PC-3 (cell line): ENCODE data around the gene TFF2. TPM values are rescaled to one million over a fixed set of nuclear protein-coding genes. Genes with fewer than 3 reads are reported as not detected.

ENCODE experiments used
- ATAC-seq: fragments of 200-7000 bp; cut with Tn5 transposase; 2 replicates; pipeline ENCODE4 v1.9.1; 2020; ENCODE audit warnings: mild to moderate bottlenecking, moderate library complexity
- BruUV-seq: library from RNA; stranded (reverse); fragments of 400-500 nt; replicated peaks from 2 replicates; lab custom pipeline; 2021; lab: Mats Ljungman, UMichigan
- CTCF ChIA-PET: fragments of 300-600 bp; sonication (Branson Sonifier 250); formaldehyde crosslinking; loops from one replicate; lab custom pipeline; 2022; ENCODE audit warnings: antibody characterized with exemption; lab: Charles Lee
- POLR2A ChIA-PET: fragments of 300-600 bp; sonication (Branson Sonifier 250); formaldehyde crosslinking; loops from one replicate; lab custom pipeline; 2022; ENCODE audit warnings: antibody characterized with exemption; ENCODE audit not compliant: unreplicated experiment; lab: Charles Lee
- DNase-seq: peaks from one replicate; pipeline ENCODE4 v3.0.0-alpha.2; 2015
- H2AFZ ChIP-seq: fragments of 300-600 bp; sonication (generic); 2 replicates; pipeline ENCODE4 v1.6.0; 2016; ENCODE audit warnings: antibody characterized with exemption, low read length
- H3F3A ChIP-seq: fragments of 300-600 bp; sonication (generic); one replicate; pipeline ENCODE4 v1.6.0; 2017; ENCODE audit warnings: antibody characterized with exemption, low read length, control low read depth, mild to moderate bottlenecking; ENCODE audit not compliant: unreplicated experiment
- H3K27ac ChIP-seq: fragments of 300-600 bp; sonication (generic); 2 replicates; pipeline ENCODE4 v1.5.1; 2016; ENCODE audit warnings: mild to moderate bottlenecking, low read length
- H3K27me3 ChIP-seq: fragments of 300-600 bp; sonication (generic); 2 replicates; pipeline ENCODE4 v1.6.1; 2016; ENCODE audit warnings: low read length, mixed read lengths
- H3K36me3 ChIP-seq: fragments of 300-600 bp; sonication (generic); 2 replicates; pipeline ENCODE4 v1.6.1; 2016; ENCODE audit warnings: low read depth, mixed run types, low read length, mixed read lengths
- H3K4me1 ChIP-seq: fragments of 300-600 bp; sonication (generic); 2 replicates; pipeline ENCODE4 v1.5.1; 2016; ENCODE audit warnings: low read length; ENCODE audit not compliant: insufficient read depth
- H3K4me2 ChIP-seq: fragments of 300-600 bp; sonication (generic); 2 replicates; pipeline ENCODE4 v1.6.0; 2016; ENCODE audit warnings: low read length
- H3K4me3 ChIP-seq: fragments of 300-600 bp; sonication (generic); 2 replicates; pipeline ENCODE4 v1.5.1; 2016; ENCODE audit warnings: mild to moderate bottlenecking, low read length, mixed read lengths
- H3K79me2 ChIP-seq: fragments of 300-600 bp; sonication (generic); 2 replicates; pipeline ENCODE4 v1.6.1; 2017; ENCODE audit warnings: low read length, mixed read lengths
- H3K9ac ChIP-seq: fragments of 300-600 bp; sonication (generic); 2 replicates; pipeline ENCODE4 v1.6.0; 2016; ENCODE audit warnings: mild to moderate bottlenecking, low read length
- H3K9me2 ChIP-seq: fragments of 300-600 bp; sonication (generic); replicated peaks from 2 replicates; pipeline ENCODE4 v1.6.1; 2016; ENCODE audit warnings: mixed run types, low read length, mixed read lengths
- H3K9me3 ChIP-seq: fragments of 300-600 bp; sonication (generic); 2 replicates; pipeline ENCODE4 v1.6.1; 2016; ENCODE audit warnings: low read length, mixed read lengths
- H4K20me1 ChIP-seq: fragments of 300-600 bp; sonication (generic); 2 replicates; pipeline ENCODE4 v1.6.1; 2016; ENCODE audit warnings: low read length, mixed read lengths
- EZH2 ChIP-seq: fragments of 300-600 bp; sonication (generic); IDR thresholded peaks from one replicate; pipeline ENCODE4 v1.6.1; 2017; ENCODE audit warnings: antibody characterized with exemption, mild to moderate bottlenecking, low read length; ENCODE audit not compliant: unreplicated experiment
- EZH2phosphoT487 ChIP-seq: fragments of 300-600 bp; sonication (generic); IDR thresholded peaks from 2 replicates; pipeline ENCODE4 v1.6.1; 2018; ENCODE audit warnings: mild to moderate bottlenecking, antibody characterized with exemption, low read length, borderline replicate concordance
- intact Hi-C: fragments of 100-400 bp; cut with micrococcal nuclease; formaldehyde crosslinking; loops from 2 replicates; pipeline ENCODE4 v1.9.0; 2023
- total RNA-seq: library from RNA; depleted of rRNA; stranded (reverse); fragments of >200 nt; gene quantifications from 2 replicates; pipeline ENCODE4 v1.2.3, GENCODE V29; 2014
- TF ChIP-seq, protein P1 (sequence below): fragments of 300-600 bp; sonication (generic); conservative IDR thresholded peaks from 2 replicates; pipeline ENCODE4 v1.5.1; 2017; ENCODE audit warnings: antibody characterized with exemption, low read depth, mild to moderate bottlenecking, low read length

The TFF2 gene
- total RNA-seq, 1 experiment from 2014 or later = 21.1 TPM

DNA sequence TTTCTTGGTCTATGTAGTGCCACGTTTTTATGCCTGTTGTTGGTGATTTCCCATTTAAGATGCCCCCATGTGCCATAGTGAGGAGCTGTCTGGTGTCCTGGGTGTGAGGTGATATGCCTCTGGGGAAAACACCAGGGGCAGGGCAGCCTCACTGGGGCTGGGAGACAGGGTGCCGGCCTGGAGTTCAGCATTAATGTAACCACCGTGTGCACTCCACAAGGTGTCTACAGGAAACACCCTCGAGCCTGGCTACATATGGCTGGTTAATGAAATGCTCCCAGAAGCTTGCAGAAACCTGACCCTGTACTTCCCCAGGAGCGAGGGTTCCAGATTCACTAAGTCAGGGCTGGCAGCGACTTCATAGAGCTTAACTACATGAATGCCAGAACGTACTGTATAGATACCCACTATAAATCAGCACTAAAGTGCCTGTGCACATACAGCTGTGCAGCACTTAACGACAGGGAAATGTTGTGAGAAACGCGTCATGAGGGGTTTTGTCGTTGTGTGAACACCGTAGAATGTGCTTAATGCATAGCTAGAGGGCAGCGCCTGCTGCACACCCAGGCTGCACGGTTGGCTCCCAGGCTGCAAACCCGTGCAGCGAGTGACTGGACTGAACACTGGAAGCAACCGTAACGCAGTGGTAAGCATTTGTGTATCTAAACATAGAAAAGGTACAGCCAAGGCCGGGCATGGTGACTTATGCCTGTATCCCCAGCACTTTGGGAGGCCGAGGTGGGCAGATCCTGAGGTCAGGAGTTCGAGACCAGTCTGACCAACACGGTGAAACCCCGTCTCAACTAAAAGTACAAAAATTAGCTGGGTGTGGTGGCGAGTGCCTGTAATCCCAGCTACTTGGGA is 10.4 kb downstream of the TFF2 start:
- Histone ChIP-seq H3K27ac (no peak overlapping the region), H3K4me3 (no peak overlapping the region), H3F3A (no peaks in the 10 kb centered on the region), H3K4me1 (peaks cover 15% of the 10 kb centered on the region), H3K9ac (no peak overlapping the region), H3K9me2 (no peaks in the 10 kb centered on the region), H4K20me1 (no peaks in the 10 kb centered on the region), H3K4me2 (no peak overlapping the region), H3K79me2 (no peaks in the 10 kb centered on the region), H3K27me3 (no peaks in the 10 kb centered on the region), H3K36me3 (no peaks in the 10 kb centered on the region), H3K9me3 (no peaks in the 10 kb centered on the region), H2AFZ (no peak overlapping the region)
- ChIA-PET CTCF (interaction anchor here (1.2 kb wide), 1 partner anchor 27 kb away, joined by 3 read pairs; no protein-coding TSS in a partner anchor), POLR2A (no interaction called here)
- intact Hi-C loops = no loop called here
- no peak for ATAC-seq
- no TSS peak for BruUV-seq
- no peak for DNase-seq
- no peak for TF ChIP-seq EZH2
- TF ChIP-seq, protein P1, sequence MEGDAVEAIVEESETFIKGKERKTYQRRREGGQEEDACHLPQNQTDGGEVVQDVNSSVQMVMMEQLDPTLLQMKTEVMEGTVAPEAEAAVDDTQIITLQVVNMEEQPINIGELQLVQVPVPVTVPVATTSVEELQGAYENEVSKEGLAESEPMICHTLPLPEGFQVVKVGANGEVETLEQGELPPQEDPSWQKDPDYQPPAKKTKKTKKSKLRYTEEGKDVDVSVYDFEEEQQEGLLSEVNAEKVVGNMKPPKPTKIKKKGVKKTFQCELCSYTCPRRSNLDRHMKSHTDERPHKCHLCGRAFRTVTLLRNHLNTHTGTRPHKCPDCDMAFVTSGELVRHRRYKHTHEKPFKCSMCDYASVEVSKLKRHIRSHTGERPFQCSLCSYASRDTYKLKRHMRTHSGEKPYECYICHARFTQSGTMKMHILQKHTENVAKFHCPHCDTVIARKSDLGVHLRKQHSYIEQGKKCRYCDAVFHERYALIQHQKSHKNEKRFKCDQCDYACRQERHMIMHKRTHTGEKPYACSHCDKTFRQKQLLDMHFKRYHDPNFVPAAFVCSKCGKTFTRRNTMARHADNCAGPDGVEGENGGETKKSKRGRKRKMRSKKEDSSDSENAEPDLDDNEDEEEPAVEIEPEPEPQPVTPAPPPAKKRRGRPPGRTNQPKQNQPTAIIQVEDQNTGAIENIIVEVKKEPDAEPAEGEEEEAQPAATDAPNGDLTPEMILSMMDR = no peak
- no peak for TF ChIP-seq EZH2phosphoT487

DNA sequence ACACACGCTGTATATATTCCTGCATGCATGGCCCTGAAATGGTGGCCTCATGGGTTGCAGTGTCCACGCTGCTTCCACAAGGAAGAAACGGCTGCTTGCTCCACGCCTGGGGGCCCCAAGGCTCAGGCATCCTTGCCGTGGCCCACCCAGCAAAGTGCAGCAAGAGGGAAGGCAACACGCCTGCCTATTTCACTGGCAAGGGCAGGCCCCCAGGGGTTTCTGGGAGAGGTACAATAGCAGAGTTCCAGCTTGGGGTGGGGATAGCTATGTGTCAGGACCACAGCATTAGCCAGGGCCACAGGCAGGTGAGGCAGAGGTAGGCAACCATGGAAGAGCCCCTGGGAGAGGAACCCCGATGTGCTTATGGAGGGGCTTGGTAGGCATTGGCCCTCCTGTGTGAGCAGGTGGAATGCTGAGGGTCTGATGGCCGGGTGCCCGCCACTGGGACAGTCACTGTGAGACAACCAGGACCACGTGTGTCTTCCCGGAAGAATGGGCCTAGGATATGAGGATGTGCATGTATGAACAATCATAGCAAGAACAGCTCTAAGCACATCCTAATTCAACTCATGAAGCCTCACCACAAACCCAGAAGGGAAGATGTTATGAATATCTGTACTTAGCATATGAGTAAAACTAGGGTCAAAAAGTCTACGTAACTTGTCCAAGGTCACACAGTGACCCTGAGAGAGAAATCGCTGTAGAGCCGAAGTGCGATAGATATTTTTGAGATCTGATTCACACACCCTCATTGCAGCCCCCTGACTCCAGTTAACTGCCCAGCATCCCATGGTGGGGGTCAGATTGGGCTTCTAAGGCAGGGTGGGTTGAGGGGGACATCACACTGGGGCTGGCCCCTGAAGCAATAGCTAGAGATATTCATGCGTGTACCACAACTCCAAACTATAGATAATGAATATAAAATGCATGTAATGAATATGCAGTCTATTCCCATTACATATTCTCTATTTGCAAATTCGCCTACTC is 11.8 kb downstream of the TFF2 start:
- ATAC-seq = no peak
- ChIA-PET POLR2A (interaction anchor here (1.4 kb wide), 1 partner anchor 28 kb away, joined by 4 read pairs; the partner anchor contains the start of gene TFF1), CTCF (interaction anchor here (0.6 to 1.7 kb wide), 6 partner anchors 12 to 45 kb away, joined by 5 to 23 read pairs (median 10); partner anchors contain the start of gene TFF2)
- intact Hi-C loops = loop anchor here (1.0 kb wide), 5 partner anchors 12 to 111 kb away; partner anchors contain the start of gene TFF1
- Histone ChIP-seq H3K27ac (peak overlapping the region; percentile 94), H3F3A (no peaks in the 10 kb centered on the region), H2AFZ (no peak overlapping the region), H3K36me3 (no peaks in the 10 kb centered on the region), H3K4me1 (peaks cover 15% of the 10 kb centered on the region), H3K4me3 (no peak overlapping the region; the same call in 1 of the 2 replicates), H3K4me2 (peak overlapping the region; percentile 69), H3K9ac (peak overlapping the region; percentile 77), H3K27me3 (no peaks in the 10 kb centered on the region), H3K9me3 (no peaks in the 10 kb centered on the region), H3K79me2 (no peaks in the 10 kb centered on the region), H4K20me1 (no peaks in the 10 kb centered on the region), H3K9me2 (no peaks in the 10 kb centered on the region)
- no TSS peak for BruUV-seq
- TF ChIP-seq EZH2phosphoT487 (no peak), EZH2 (no peak)
- TF ChIP-seq, protein P1 = no peak
- DNase-seq = no peak
